HG03457 (cell line): ENCODE results near the gene CYTH1.

Experiments
- ATAC-seq: cut with Tn5 transposase; IDR thresholded peaks from one replicate; pipeline ENCODE4 v1.9.1; 2021; ENCODE audit warnings: moderate number of reproducible peaks; ENCODE audit not compliant: unreplicated experiment

The CYTH1 gene

GRCh38 chr17:78658281-78658785 is 123.7 kb downstream of the CYTH1 start:
- ATAC-seq, result no peak

- ATAC-seq, result no peak
Observed at GRCh38 chr17:78655251-78655940, 126.7 kb downstream of the CYTH1 start.

- ATAC-seq, result no peak
Observed at GRCh38 chr17:78654325-78654724, 127.7 kb downstream of the CYTH1 start.

GRCh38 chr17:78653382-78653781 is 128.7 kb downstream of the CYTH1 start:
- no peak for ATAC-seq

GRCh38 chr17:78652913-78653312 is 129.2 kb downstream of the CYTH1 start:
- no peak for ATAC-seq

- no peak for ATAC-seq
Observed at GRCh38 chr17:78652024-78652423, 130.0 kb downstream of the CYTH1 start.

GRCh38 chr17:78651554-78651953 is 130.5 kb downstream of the CYTH1 start:
- ATAC-seq, result no peak

- no peak for ATAC-seq
Observed at GRCh38 chr17:78650093-78650715, 131.9 kb downstream of the CYTH1 start.

- no peak for ATAC-seq
Observed at GRCh38 chr17:78648293-78648692, 133.8 kb downstream of the CYTH1 start.

- ATAC-seq, result no peak
Observed at GRCh38 chr17:78647032-78647431, 135.0 kb downstream of the CYTH1 start.

- no peak for ATAC-seq
Observed at GRCh38 chr17:78645421-78646295, 136.4 kb downstream of the CYTH1 start.

GRCh38 chr17:78644931-78645351 is 137.1 kb downstream of the CYTH1 start:
- no peak for ATAC-seq

GRCh38 chr17:78644224-78644623 is 137.8 kb downstream of the CYTH1 start:
- no peak for ATAC-seq

GRCh38 chr17:78643326-78643725 is 138.7 kb downstream of the CYTH1 start:
- no peak for ATAC-seq

GRCh38 chr17:78642707-78643106 is 139.4 kb downstream of the CYTH1 start:
- no peak for ATAC-seq

GRCh38 chr17:78641666-78642065 is 140.4 kb downstream of the CYTH1 start:
- ATAC-seq, result no peak

GRCh38 chr17:78641243-78641642 is 140.8 kb downstream of the CYTH1 start:
- ATAC-seq, result no peak

GRCh38 chr17:78640700-78641099 is 141.4 kb downstream of the CYTH1 start:
- ATAC-seq, result no peak

GRCh38 chr17:78637643-78638420 is 144.2 kb downstream of the CYTH1 start:
- no peak for ATAC-seq

GRCh38 chr17:78637146-78637545 is 144.9 kb downstream of the CYTH1 start:
- no peak for ATAC-seq

GRCh38 chr17:78634154-78634553 is 147.9 kb downstream of the CYTH1 start:
- no peak for ATAC-seq
